ENCODE measurements around the gene TMEM191C. TPM values are rescaled to one million over a fixed set of nuclear protein-coding genes. Genes with fewer than 3 reads are reported as not detected.
A peak's percentile ranks its signal among the peaks of the same experiment; 100 is the strongest.
"Not testable (repeated sequence)": the region's sequence is repeated elsewhere in the genome, so short reads cannot be mapped to it uniquely, and the experiment has no call there.

TMEM191C gene
- total and polyA plus RNA-seq, 2 of the 8 experiments (the other 6 are each of a cell fraction or from before 2014, with no cell fraction given): 0.74 to 2.6 TPM

- H2BK5ac ChIP-seq (ENCODE audit: low read depth, low read length); H3K9me3 ChIP-seq (ENCODE audit: insufficient read depth in 2 of 2, low read depth in 1 of 2, low read length in 1 of 2); H3K79me2 ChIP-seq (ENCODE audit: control insufficient read depth in 1 of 2, insufficient read depth in 2 of 2, low read length in 2 of 2); H2BK12ac ChIP-seq (ENCODE audit: low read depth, low read length); H3K27me3 ChIP-seq (replicated peaks in 1 of 4; ENCODE audit: control insufficient read depth in 3 of 4, extremely low read depth in 1 of 4, insufficient read depth in 3 of 4, low read length in 3 of 4); CTCF ChIA-PET (ENCODE audit: partially characterized antibody); H3K23me2 ChIP-seq (ENCODE audit: low read depth, low read length); POLR2A ChIA-PET (ENCODE audit: partially characterized antibody); H4K5ac ChIP-seq (ENCODE audit: insufficient read length, low read depth, low read length); FAIRE-seq; H3K27ac ChIP-seq (ENCODE audit: low read depth, low read length); H3K9ac ChIP-seq (replicated peaks in 1 of 4; ENCODE audit: extremely low read depth in 1 of 4, low read depth in 3 of 4, low read length in 3 of 4); H2AK5ac ChIP-seq (ENCODE audit: low read depth, low read length); H3K56ac ChIP-seq (replicated peaks; ENCODE audit: insufficient read length, low read depth, low read length); H3K36me3 ChIP-seq (ENCODE audit: control insufficient read depth in 2 of 4, insufficient read depth in 4 of 4, low read length in 3 of 4); H3K4me1 ChIP-seq (replicated peaks in 1 of 4; ENCODE audit: control insufficient read depth in 3 of 4, insufficient read depth in 4 of 4, low read length in 3 of 4); H2AFZ ChIP-seq (ENCODE audit: low read length); H4K91ac ChIP-seq (replicated peaks; ENCODE audit: insufficient read length, low read length); H3K18ac ChIP-seq (ENCODE audit: extremely low read depth, low read length); H3K79me1 ChIP-seq (ENCODE audit: low read depth, low read length); H2BK15ac ChIP-seq (ENCODE audit: low read length); H3K4ac ChIP-seq (replicated peaks; ENCODE audit: insufficient read length, low read depth, low read length); H2BK120ac ChIP-seq (replicated peaks; ENCODE audit: low read depth, low read length); H4K20me1 ChIP-seq (replicated peaks in 1 of 2; ENCODE audit: control insufficient read depth in 1 of 2, insufficient read depth in 2 of 2, low read length in 2 of 2); H4K8ac ChIP-seq (ENCODE audit: extremely low read depth, insufficient read depth, low read length); H2BK20ac ChIP-seq (ENCODE audit: low read length); H3K4me3 ChIP-seq (ENCODE audit: extremely low read depth in 1 of 4, insufficient read depth in 2 of 4, low read depth in 3 of 4, low read length in 4 of 4); H3K4me2 ChIP-seq (ENCODE audit: insufficient read depth in 1 of 2, low read depth in 2 of 2, low read length in 2 of 2); H3K23ac ChIP-seq (ENCODE audit: insufficient read length); H3K14ac ChIP-seq (ENCODE audit: insufficient read length): not testable (repeated sequence)
- DNase-seq (ENCODE audit: low read depth in 1 of 2, low spot score in 2 of 2): peak in 1 of 2 experiments; percentile 44
- 17% methylated on average over 3 of the region's 19 CpGs; no CpG with 5 or more reads in 1 of the 2 experiments for WGBS, 2 experiments (ENCODE audit: extremely low coverage in 1 of 2, insufficient coverage in 1 of 2, insufficient read length in 1 of 2, insufficient replicate concordance in 2 of 2, low coverage in 1 of 2, low lambda C conversion rate in 2 of 2, missing lambda C conversion rate in 1 of 2)
Measured at GRCh38 chr22:21420180-21420763, 46.9 kb upstream of the TMEM191C start.

DNA sequence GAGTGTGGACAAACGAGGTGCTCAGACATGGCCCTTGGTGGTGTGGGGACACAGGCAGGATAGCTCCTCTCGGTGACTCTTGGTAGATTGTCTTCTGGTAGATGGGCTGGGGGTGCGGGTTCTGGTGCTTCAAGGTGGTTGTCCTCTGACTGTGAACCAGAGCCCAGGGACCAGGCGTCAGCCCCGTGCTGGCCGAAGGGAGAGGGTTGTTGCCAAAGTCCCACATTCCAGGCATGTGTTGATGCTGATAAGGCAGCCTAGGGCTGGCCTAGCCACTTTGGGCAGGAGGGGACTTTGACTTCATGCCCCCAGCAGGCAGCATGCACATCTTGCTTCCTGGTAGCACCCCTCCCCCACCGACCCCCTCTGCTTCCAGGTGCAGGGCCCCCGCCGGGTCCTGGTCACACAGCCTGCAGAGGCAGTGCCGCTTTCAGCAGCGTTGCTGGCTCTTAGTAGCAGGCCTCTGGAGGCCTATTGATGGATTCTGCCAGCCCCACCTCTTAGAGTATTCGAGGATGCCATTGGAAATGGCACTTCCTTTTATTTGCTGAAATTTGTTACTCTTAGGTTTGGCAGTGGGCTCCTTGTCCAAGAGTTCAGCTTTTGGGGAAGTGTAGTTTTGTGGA, 43.0 kb upstream of the TMEM191C start:
- H3K18ac ChIP-seq (ENCODE audit: extremely low read depth, low read length); DNase-seq (ENCODE audit: low read depth in 1 of 2, low spot score in 2 of 2); H3K79me1 ChIP-seq (ENCODE audit: low read depth, low read length); H2BK12ac ChIP-seq (ENCODE audit: low read depth, low read length); H4K91ac ChIP-seq (replicated peaks; ENCODE audit: insufficient read length, low read length); H3K14ac ChIP-seq (ENCODE audit: insufficient read length); H3K4ac ChIP-seq (replicated peaks; ENCODE audit: insufficient read length, low read depth, low read length); H3K36me3 ChIP-seq (ENCODE audit: control insufficient read depth in 2 of 4, insufficient read depth in 4 of 4, low read length in 3 of 4); H3K27me3 ChIP-seq (replicated peaks in 1 of 4; ENCODE audit: control insufficient read depth in 3 of 4, extremely low read depth in 1 of 4, insufficient read depth in 3 of 4, low read length in 3 of 4); H3K9me3 ChIP-seq (ENCODE audit: insufficient read depth in 2 of 2, low read depth in 1 of 2, low read length in 1 of 2); H2AFZ ChIP-seq (ENCODE audit: low read length); H3K23ac ChIP-seq (ENCODE audit: insufficient read length); H2BK5ac ChIP-seq (ENCODE audit: low read depth, low read length); FAIRE-seq; H3K4me3 ChIP-seq (ENCODE audit: extremely low read depth in 1 of 4, insufficient read depth in 2 of 4, low read depth in 3 of 4, low read length in 4 of 4); H3K4me2 ChIP-seq (ENCODE audit: insufficient read depth in 1 of 2, low read depth in 2 of 2, low read length in 2 of 2); H3K23me2 ChIP-seq (ENCODE audit: low read depth, low read length); H3K27ac ChIP-seq (ENCODE audit: low read depth, low read length); H3K56ac ChIP-seq (replicated peaks; ENCODE audit: insufficient read length, low read depth, low read length); H2AK5ac ChIP-seq (ENCODE audit: low read depth, low read length); H4K20me1 ChIP-seq (replicated peaks in 1 of 2; ENCODE audit: control insufficient read depth in 1 of 2, insufficient read depth in 2 of 2, low read length in 2 of 2); CTCF ChIA-PET (ENCODE audit: partially characterized antibody); H2BK120ac ChIP-seq (replicated peaks; ENCODE audit: low read depth, low read length); H3K79me2 ChIP-seq (ENCODE audit: control insufficient read depth in 1 of 2, insufficient read depth in 2 of 2, low read length in 2 of 2); H3K9ac ChIP-seq (replicated peaks in 1 of 4; ENCODE audit: extremely low read depth in 1 of 4, low read depth in 3 of 4, low read length in 3 of 4); H2BK20ac ChIP-seq (ENCODE audit: low read length); H4K5ac ChIP-seq (ENCODE audit: insufficient read length, low read depth, low read length); H2BK15ac ChIP-seq (ENCODE audit: low read length); H3K4me1 ChIP-seq (replicated peaks in 1 of 4; ENCODE audit: control insufficient read depth in 3 of 4, insufficient read depth in 4 of 4, low read length in 3 of 4); H4K8ac ChIP-seq (ENCODE audit: extremely low read depth, insufficient read depth, low read length); POLR2A ChIA-PET (ENCODE audit: partially characterized antibody): not testable (repeated sequence)
- no CpG with 5 or more reads among the region's 12 CpGs for WGBS, 2 experiments (ENCODE audit: extremely low coverage in 1 of 2, insufficient coverage in 1 of 2, insufficient read length in 1 of 2, insufficient replicate concordance in 2 of 2, low coverage in 1 of 2, low lambda C conversion rate in 2 of 2, missing lambda C conversion rate in 1 of 2)
